SK-N-SH treated with all-trans-retinoic acid at 6 μM for 48 hours (cell line): Measurements from ENCODE around the gene CYP2C18.
"Not testable (repeated sequence)": the region's sequence is repeated elsewhere in the genome, so short reads cannot be mapped to it uniquely, and the experiment has no call there.

Source experiments
- ATAC-seq: fragments of 200-7000 bp; cut with Tn5 transposase; 3 replicates; pipeline ENCODE4 v1.9.1; 2020; ENCODE audit warnings: mild to moderate bottlenecking, moderate library complexity
- ARNTL ChIP-seq: fragments of 450-650 bp; formaldehyde crosslinking; IDR thresholded peaks from 2 replicates; pipeline ENCODE4 v1.5.0; 2020; ENCODE audit warnings: low read depth, mild to moderate bottlenecking, moderate library complexity, borderline replicate concordance
- BACH2 ChIP-seq: fragments of 250-450 bp; sonication (Bioruptor Pico); IDR thresholded peaks from 2 replicates; pipeline ENCODE4 v1.9.0; 2021; ENCODE audit warnings: mild to moderate bottlenecking, borderline replicate concordance
- CSDC2 ChIP-seq: fragments of 250-450 bp; sonication (Bioruptor Pico); IDR thresholded peaks from 2 replicates; pipeline ENCODE4 v1.5.0; 2020; ENCODE audit warnings: mild to moderate bottlenecking, moderate library complexity
- ESRRG ChIP-seq: fragments of 250-450 bp; sonication (Bioruptor Pico); IDR thresholded peaks from 2 replicates; pipeline ENCODE4 v1.6.1; 2021; ENCODE audit warnings: mild to moderate bottlenecking
- GLIS3 ChIP-seq: fragments of 250-450 bp; sonication (Bioruptor Pico); IDR thresholded peaks from 2 replicates; pipeline ENCODE4 v1.5.0; 2020; ENCODE audit warnings: mild to moderate bottlenecking, moderate library complexity
- ISL1 ChIP-seq: fragments of 250-450 bp; sonication (Bioruptor Pico); IDR thresholded peaks from 2 replicates; pipeline ENCODE4 v2.1.2; 2022; ENCODE audit warnings: mild to moderate bottlenecking, moderate library complexity
- OSR1 ChIP-seq: fragments of 250-450 bp; sonication (Bioruptor Pico); IDR thresholded peaks from 2 replicates; pipeline ENCODE4 v1.8.0; 2022; ENCODE audit warnings: moderate library complexity, mild to moderate bottlenecking, inconsistent platforms
- PATZ1 ChIP-seq: fragments of 250-450 bp; sonication (Bioruptor Pico); IDR thresholded peaks from 2 replicates; pipeline ENCODE4 v1.8.0; 2020; ENCODE audit warnings: mild to moderate bottlenecking, moderate library complexity, borderline replicate concordance
- PPARA ChIP-seq: fragments of 250-450 bp; sonication (Bioruptor Pico); IDR thresholded peaks from 2 replicates; pipeline ENCODE4 v1.5.0; 2020; ENCODE audit warnings: mild to moderate bottlenecking, borderline replicate concordance
- RARB ChIP-seq: fragments of 250-450 bp; sonication (Bioruptor Pico); IDR thresholded peaks from 2 replicates; pipeline ENCODE4 v1.8.0; 2021; ENCODE audit warnings: mild to moderate bottlenecking, moderate library complexity
- SNAI2 ChIP-seq: fragments of 250-450 bp; sonication (Bioruptor Pico); IDR thresholded peaks from 2 replicates; pipeline ENCODE4 v1.5.0; 2020; ENCODE audit warnings: mild to moderate bottlenecking, moderate library complexity
- TCF4 ChIP-seq: fragments of 250-450 bp; sonication (Bioruptor Pico); IDR thresholded peaks from 2 replicates; pipeline ENCODE4 v1.8.0; 2021; ENCODE audit warnings: mild to moderate bottlenecking, moderate library complexity, borderline replicate concordance
- TOX ChIP-seq: fragments of 250-450 bp; sonication (Bioruptor Pico); IDR thresholded peaks from 2 replicates; pipeline ENCODE4 v1.8.0; 2021; ENCODE audit warnings: mild to moderate bottlenecking, moderate library complexity, borderline replicate concordance
- ZC3H10 ChIP-seq: fragments of 250-450 bp; sonication (Bioruptor Pico); IDR thresholded peaks from 2 replicates; pipeline ENCODE4 v1.5.1; 2021; ENCODE audit warnings: mild to moderate bottlenecking, moderate library complexity
- ZNF565 ChIP-seq: fragments of 450-650 bp; formaldehyde crosslinking; conservative IDR thresholded peaks from 2 replicates; pipeline ENCODE4 v1.5.0; 2020; ENCODE audit warnings: low read depth, mild to moderate bottlenecking, moderate library complexity
- ZNF70 ChIP-seq: fragments of 450-650 bp; formaldehyde crosslinking; IDR thresholded peaks from 2 replicates; pipeline ENCODE4 v1.5.0; 2020; ENCODE audit warnings: mild to moderate bottlenecking, moderate library complexity
- ZNF8 ChIP-seq: fragments of 450-650 bp; formaldehyde crosslinking; IDR thresholded peaks from 2 replicates; pipeline ENCODE4 v1.5.0; 2020; ENCODE audit warnings: mild to moderate bottlenecking, moderate library complexity
- TF ChIP-seq, protein P1 (sequence below): fragments of 250-450 bp; sonication (Bioruptor Pico); IDR thresholded peaks from 2 replicates; pipeline ENCODE4 v1.5.0; 2020; ENCODE audit warnings: mild to moderate bottlenecking, moderate library complexity
- TF ChIP-seq, protein P2 (sequence below): fragments of 250-450 bp; sonication (Bioruptor Pico); IDR thresholded peaks from 2 replicates; pipeline ENCODE4 v1.8.0; 2021; ENCODE audit warnings: low read depth, mild to moderate bottlenecking, moderate library complexity, borderline replicate concordance
- TF ChIP-seq, protein P3 (sequence below): fragments of 250-450 bp; sonication (Bioruptor Pico); IDR thresholded peaks from 2 replicates; pipeline ENCODE4 v1.5.1; 2021; ENCODE audit warnings: mild to moderate bottlenecking, moderate library complexity

CYP2C18 gene

GRCh38 chr10:94644352-94644751 is 39.2 kb upstream of the CYP2C18 start (continued):
- TF ChIP-seq, protein P1, sequence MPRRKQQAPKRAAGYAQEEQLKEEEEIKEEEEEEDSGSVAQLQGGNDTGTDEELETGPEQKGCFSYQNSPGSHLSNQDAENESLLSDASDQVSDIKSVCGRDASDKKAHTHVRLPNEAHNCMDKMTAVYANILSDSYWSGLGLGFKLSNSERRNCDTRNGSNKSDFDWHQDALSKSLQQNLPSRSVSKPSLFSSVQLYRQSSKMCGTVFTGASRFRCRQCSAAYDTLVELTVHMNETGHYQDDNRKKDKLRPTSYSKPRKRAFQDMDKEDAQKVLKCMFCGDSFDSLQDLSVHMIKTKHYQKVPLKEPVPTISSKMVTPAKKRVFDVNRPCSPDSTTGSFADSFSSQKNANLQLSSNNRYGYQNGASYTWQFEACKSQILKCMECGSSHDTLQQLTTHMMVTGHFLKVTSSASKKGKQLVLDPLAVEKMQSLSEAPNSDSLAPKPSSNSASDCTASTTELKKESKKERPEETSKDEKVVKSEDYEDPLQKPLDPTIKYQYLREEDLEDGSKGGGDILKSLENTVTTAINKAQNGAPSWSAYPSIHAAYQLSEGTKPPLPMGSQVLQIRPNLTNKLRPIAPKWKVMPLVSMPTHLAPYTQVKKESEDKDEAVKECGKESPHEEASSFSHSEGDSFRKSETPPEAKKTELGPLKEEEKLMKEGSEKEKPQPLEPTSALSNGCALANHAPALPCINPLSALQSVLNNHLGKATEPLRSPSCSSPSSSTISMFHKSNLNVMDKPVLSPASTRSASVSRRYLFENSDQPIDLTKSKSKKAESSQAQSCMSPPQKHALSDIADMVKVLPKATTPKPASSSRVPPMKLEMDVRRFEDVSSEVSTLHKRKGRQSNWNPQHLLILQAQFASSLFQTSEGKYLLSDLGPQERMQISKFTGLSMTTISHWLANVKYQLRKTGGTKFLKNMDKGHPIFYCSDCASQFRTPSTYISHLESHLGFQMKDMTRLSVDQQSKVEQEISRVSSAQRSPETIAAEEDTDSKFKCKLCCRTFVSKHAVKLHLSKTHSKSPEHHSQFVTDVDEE, result no peak

DNA sequence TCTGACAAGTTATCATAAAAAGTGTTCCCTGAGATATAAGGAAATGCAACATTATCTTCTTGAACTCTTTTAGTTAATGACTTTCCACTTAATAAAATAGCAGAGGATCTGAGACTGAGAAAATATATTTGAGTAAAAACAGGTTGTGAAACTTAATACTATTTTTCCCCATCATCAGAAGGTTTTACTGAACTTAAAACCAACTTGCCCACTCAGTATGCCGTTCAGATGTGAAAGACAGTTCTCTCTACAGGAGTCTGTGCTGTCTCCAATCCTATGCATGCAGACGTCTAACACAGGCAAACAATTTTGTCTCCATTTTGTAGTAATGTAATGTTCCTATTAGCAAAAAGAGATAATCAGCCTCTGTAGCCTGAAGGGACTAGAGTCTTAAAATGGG is 38.2 kb upstream of the CYP2C18 start:
- no peak for ATAC-seq

GRCh38 chr10:94655201-94655600 is 28.3 kb upstream of the CYP2C18 start:
- ATAC-seq, result not testable (repeated sequence)

More for the DNA sequence above, 38.2 kb upstream of the CYP2C18 start:
- TF ChIP-seq ISL1, result no peak
- no peak for TF ChIP-seq ZNF565 (CRISPR knock-in tag)
- no peak for TF ChIP-seq SNAI2
- TF ChIP-seq TCF4 (CRISPR knock-in tag), result no peak
- TF ChIP-seq ZNF70 (CRISPR knock-in tag), result no peak
- no peak for TF ChIP-seq TOX (CRISPR knock-in tag)
- TF ChIP-seq CSDC2 (CRISPR knock-in tag), result no peak
- TF ChIP-seq, protein P2, sequence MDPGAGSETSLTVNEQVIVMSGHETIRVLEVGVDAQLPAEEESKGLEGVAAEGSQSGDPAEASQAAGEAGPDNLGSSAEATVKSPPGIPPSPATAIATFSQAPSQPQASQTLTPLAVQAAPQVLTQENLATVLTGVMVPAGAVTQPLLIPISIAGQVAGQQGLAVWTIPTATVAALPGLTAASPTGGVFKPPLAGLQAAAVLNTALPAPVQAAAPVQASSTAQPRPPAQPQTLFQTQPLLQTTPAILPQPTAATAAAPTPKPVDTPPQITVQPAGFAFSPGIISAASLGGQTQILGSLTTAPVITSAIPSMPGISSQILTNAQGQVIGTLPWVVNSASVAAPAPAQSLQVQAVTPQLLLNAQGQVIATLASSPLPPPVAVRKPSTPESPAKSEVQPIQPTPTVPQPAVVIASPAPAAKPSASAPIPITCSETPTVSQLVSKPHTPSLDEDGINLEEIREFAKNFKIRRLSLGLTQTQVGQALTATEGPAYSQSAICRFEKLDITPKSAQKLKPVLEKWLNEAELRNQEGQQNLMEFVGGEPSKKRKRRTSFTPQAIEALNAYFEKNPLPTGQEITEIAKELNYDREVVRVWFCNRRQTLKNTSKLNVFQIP, result no peak
- TF ChIP-seq, protein P3, sequence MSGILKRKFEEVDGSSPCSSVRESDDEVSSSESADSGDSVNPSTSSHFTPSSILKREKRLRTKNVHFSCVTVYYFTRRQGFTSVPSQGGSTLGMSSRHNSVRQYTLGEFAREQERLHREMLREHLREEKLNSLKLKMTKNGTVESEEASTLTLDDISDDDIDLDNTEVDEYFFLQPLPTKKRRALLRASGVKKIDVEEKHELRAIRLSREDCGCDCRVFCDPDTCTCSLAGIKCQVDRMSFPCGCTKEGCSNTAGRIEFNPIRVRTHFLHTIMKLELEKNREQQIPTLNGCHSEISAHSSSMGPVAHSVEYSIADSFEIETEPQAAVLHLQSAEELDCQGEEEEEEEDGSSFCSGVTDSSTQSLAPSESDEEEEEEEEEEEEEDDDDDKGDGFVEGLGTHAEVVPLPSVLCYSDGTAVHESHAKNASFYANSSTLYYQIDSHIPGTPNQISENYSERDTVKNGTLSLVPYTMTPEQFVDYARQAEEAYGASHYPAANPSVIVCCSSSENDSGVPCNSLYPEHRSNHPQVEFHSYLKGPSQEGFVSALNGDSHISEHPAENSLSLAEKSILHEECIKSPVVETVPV (CRISPR knock-in tag), result no peak
- no peak for TF ChIP-seq PPARA
- no peak for TF ChIP-seq OSR1
- TF ChIP-seq RARB (CRISPR knock-in tag), result no peak
- TF ChIP-seq ZNF8 (CRISPR knock-in tag), result no peak
- TF ChIP-seq PATZ1 (CRISPR knock-in tag), result no peak
- no peak for TF ChIP-seq ZC3H10 (CRISPR knock-in tag)
- TF ChIP-seq, all 23 proteins: peak for 0

- not testable (repeated sequence) for ATAC-seq
These were observed 20.5 kb upstream of the CYP2C18 start for GRCh38 chr10:94663061-94663460.

- no peak for ATAC-seq
- no peak for TF ChIP-seq PATZ1 (CRISPR knock-in tag)
- TF ChIP-seq ZNF565 (CRISPR knock-in tag), result no peak
- TF ChIP-seq GLIS3 (CRISPR knock-in tag), result no peak
- no peak for TF ChIP-seq BACH2
- TF ChIP-seq ESRRG (CRISPR knock-in tag), result no peak
- TF ChIP-seq PPARA, result no peak
- TF ChIP-seq ISL1, result no peak
- TF ChIP-seq, protein P1, result no peak
- no peak for TF ChIP-seq ARNTL (CRISPR knock-in tag)
- TF ChIP-seq CSDC2 (CRISPR knock-in tag), result no peak
- TF ChIP-seq OSR1, result no peak
- TF ChIP-seq ZC3H10 (CRISPR knock-in tag), result no peak
- TF ChIP-seq, protein P3 (CRISPR knock-in tag), result no peak
These were observed 17.0 kb upstream of the CYP2C18 start for GRCh38 chr10:94666391-94667102.
